HEK293 (cell line): ENCODE data around the gene CRYBG1.

ENCODE experiments used
- CTCF ChIA-PET: fragments of 350-600 bp; formaldehyde crosslinking; extraction: SDS; loops from one replicate; lab custom pipeline; 2021; ENCODE audit warnings: antibody characterized with exemption; lab: Yijun Ruan, JAX
- POLR2A ChIA-PET: fragments of 300-600 bp; formaldehyde crosslinking; extraction: SDS; loops from one replicate; lab custom pipeline; 2020; ENCODE audit warnings: antibody characterized with exemption, inconsistent platforms; lab: Yijun Ruan, JAX
- H3K27ac ChIP-seq: fragments of 200-500 bp; sonication (Bioruptor generic); 2 replicates; pipeline ENCODE4 v1.5.1; 2014; ENCODE audit warnings: low read depth, low read length, control low read depth, inconsistent platforms; ENCODE audit errors: extremely low read depth
- H3K36me3 ChIP-seq, 2 experiments: fragments of 200-500 bp in 1 of 2; sonication (Bioruptor generic) in 1 of 2; 1 replicate in 1 of 2; 2 replicates in 1 of 2; pipeline ENCODE4 v1.5.1; 2014 to 2017; ENCODE audit warnings: inconsistent platforms in 2 of 2, low read length in 2 of 2; ENCODE audit not compliant: control insufficient read depth in 2 of 2, insufficient read depth in 1 of 2
- H3K4me1 ChIP-seq: fragments of 200-500 bp; sonication (Bioruptor generic); 2 replicates; pipeline ENCODE4 v1.5.1; 2014; ENCODE audit warnings: mild to moderate bottlenecking, low read length, inconsistent platforms; ENCODE audit not compliant: control insufficient read depth, insufficient read depth
- H3K4me3 ChIP-seq: 2 replicates; pipeline ENCODE4 v1.5.1; 2011; ENCODE audit warnings: low read depth, mild to moderate bottlenecking, control low read depth, low read length, moderate library complexity
- H3K9me3 ChIP-seq: fragments of 200-500 bp; sonication (Bioruptor generic); 2 replicates; pipeline ENCODE4 v1.5.1; 2014; ENCODE audit warnings: low read depth, low read length, inconsistent platforms; ENCODE audit not compliant: control insufficient read depth, insufficient read depth
- BCL6B ChIP-seq: fragments of 450-650 bp; formaldehyde crosslinking; IDR thresholded peaks from 2 replicates; pipeline ENCODE4 v1.5.1; 2017; ENCODE audit warnings: missing biosample characterization, missing genetic modification characterization
- ELK4 ChIP-seq: IDR thresholded peaks from 2 replicates; pipeline ENCODE4 v1.6.1; 2011; ENCODE audit warnings: mild to moderate bottlenecking, low read depth, low read length, borderline replicate concordance
- GFI1B ChIP-seq: fragments of 450-650 bp; formaldehyde crosslinking; IDR thresholded peaks from 2 replicates; pipeline ENCODE4 v1.5.1; 2016; ENCODE audit warnings: missing biosample characterization, missing genetic modification characterization
- KLF17 ChIP-seq: fragments of 450-650 bp; formaldehyde crosslinking; IDR thresholded peaks from 2 replicates; pipeline ENCODE4 v1.5.1; 2016; ENCODE audit warnings: missing biosample characterization, missing genetic modification characterization
- PATZ1 ChIP-seq: fragments of 450-650 bp; formaldehyde crosslinking; IDR thresholded peaks from 2 replicates; pipeline ENCODE4 v1.5.1; 2016; ENCODE audit warnings: missing biosample characterization, missing genetic modification characterization
- PRDM10 ChIP-seq: fragments of 450-650 bp; formaldehyde crosslinking; IDR thresholded peaks from 2 replicates; pipeline ENCODE4 v1.5.1; 2016; ENCODE audit warnings: missing biosample characterization, missing genetic modification characterization
- SP2 ChIP-seq: fragments of 450-650 bp; formaldehyde crosslinking; IDR thresholded peaks from 2 replicates; pipeline ENCODE4 v1.5.1; 2016; ENCODE audit warnings: missing biosample characterization, missing genetic modification characterization
- ZBTB6 ChIP-seq: fragments of 450-650 bp; formaldehyde crosslinking; IDR thresholded peaks from 2 replicates; pipeline ENCODE4 v1.5.1; 2017; ENCODE audit warnings: missing biosample characterization, missing genetic modification characterization
- ZNF18 ChIP-seq: fragments of 450-650 bp; formaldehyde crosslinking; IDR thresholded peaks from 2 replicates; pipeline ENCODE4 v1.5.1; 2016; ENCODE audit warnings: missing biosample characterization, missing genetic modification characterization
- ZNF239 ChIP-seq: fragments of 450-650 bp; formaldehyde crosslinking; IDR thresholded peaks from 2 replicates; pipeline ENCODE4 v1.5.1; 2016; ENCODE audit warnings: missing biosample characterization, missing genetic modification characterization
- ZNF404 ChIP-seq: fragments of 450-650 bp; formaldehyde crosslinking; IDR thresholded peaks from 2 replicates; pipeline ENCODE4 v1.5.1; 2017; ENCODE audit warnings: missing biosample characterization, missing genetic modification characterization
- ZNF433 ChIP-seq: fragments of 450-650 bp; formaldehyde crosslinking; IDR thresholded peaks from 2 replicates; pipeline ENCODE4 v1.5.1; 2016; ENCODE audit warnings: missing biosample characterization, missing genetic modification characterization, low read depth
- ZNF48 ChIP-seq: fragments of 450-650 bp; formaldehyde crosslinking; IDR thresholded peaks from 2 replicates; pipeline ENCODE4 v1.5.1; 2016; ENCODE audit warnings: missing biosample characterization, missing genetic modification characterization
- ZNF488 ChIP-seq: fragments of 450-650 bp; formaldehyde crosslinking; IDR thresholded peaks from 2 replicates; pipeline ENCODE4 v1.5.1; 2016; ENCODE audit warnings: missing biosample characterization, missing genetic modification characterization
- ZNF549 ChIP-seq: fragments of 450-650 bp; IDR thresholded peaks from 2 replicates; pipeline ENCODE4 v1.5.1; 2018; ENCODE audit warnings: missing biosample characterization, missing genetic modification characterization, mild to moderate bottlenecking, inconsistent platforms, moderate library complexity
- ZNF629 ChIP-seq: fragments of 450-650 bp; formaldehyde crosslinking; IDR thresholded peaks from 2 replicates; pipeline ENCODE4 v1.5.1; 2017; ENCODE audit warnings: missing biosample characterization, missing genetic modification characterization
- ZNF664 ChIP-seq: fragments of 450-650 bp; formaldehyde crosslinking; IDR thresholded peaks from 2 replicates; pipeline ENCODE4 v1.5.1; 2016; ENCODE audit warnings: missing biosample characterization, missing genetic modification characterization
- ZNF785 ChIP-seq: fragments of 450-650 bp; formaldehyde crosslinking; IDR thresholded peaks from 2 replicates; pipeline ENCODE4 v1.5.1; 2016; ENCODE audit warnings: missing biosample characterization, missing genetic modification characterization
- ZNF792 ChIP-seq: fragments of 450-650 bp; formaldehyde crosslinking; IDR thresholded peaks from 2 replicates; pipeline ENCODE4 v1.5.1; 2016; ENCODE audit warnings: missing biosample characterization, missing genetic modification characterization

Gene CRYBG1

GRCh38 chr6:106456756-106457155 is 96.2 kb downstream of the CRYBG1 start:
- no peaks in the 10 kb centered on the region for H3K9me3 ChIP-seq
- H3K27ac ChIP-seq = no peak overlapping the region
- no peaks in the 10 kb centered on the region for H3K36me3 ChIP-seq
- TF ChIP-seq ZBTB6 (tag by site-specific recombination) (no peak), PRDM10 (no peak), SP2 (tag by site-specific recombination) (no peak), GFI1B (tag by site-specific recombination) (no peak), ZNF239 (tag by site-specific recombination) (no peak), ZNF48 (tag by site-specific recombination) (no peak), PATZ1 (no peak), ZNF18 (tag by site-specific recombination) (no peak)
- ChIA-PET POLR2A (no interaction called here), CTCF (interaction anchor here (1.0 kb wide), 1 partner anchor 110 kb away, joined by 3 read pairs; no protein-coding TSS in a partner anchor)
- H3K4me3 ChIP-seq = no peak overlapping the region
- H3K4me1 ChIP-seq = no peaks in the 10 kb centered on the region

- Histone ChIP-seq H3K27ac (no peak overlapping the region), H3K36me3 (no peaks in the 10 kb centered on the region), H3K4me3 (no peak overlapping the region), H3K9me3 (no peaks in the 10 kb centered on the region), H3K4me1 (no peaks in the 10 kb centered on the region)
- POLR2A ChIA-PET = no interaction called here
- CTCF ChIA-PET = interaction anchor here (0.5 to 2.0 kb wide), 5 partner anchors 13 to 539 kb away, joined by 3 to 12 read pairs (median 3); no protein-coding TSS in a partner anchor
- TF ChIP-seq ZNF629 (tag by site-specific recombination) (no peak), BCL6B (tag by site-specific recombination) (no peak), ZNF792 (tag by site-specific recombination) (no peak), ZNF488 (tag by site-specific recombination) (no peak), ELK4 (no peak), ZNF549 (tag by site-specific recombination) (no peak), ZNF664 (tag by site-specific recombination) (no peak), ZNF785 (tag by site-specific recombination) (no peak), ZNF404 (no peak), KLF17 (tag by site-specific recombination) (no peak), ZNF433 (tag by site-specific recombination) (no peak)
These were observed 97.8 kb downstream of the CRYBG1 start for GRCh38 chr6:106458021-106458986.
